Bronchial epithelial cell (primary cell): ENCODE data around the gene PPARG. TPM values are rescaled to one million over a fixed set of nuclear protein-coding genes. Genes with fewer than 3 reads are reported as not detected.
A peak's percentile ranks its signal among the peaks of the same experiment; 100 is the strongest.

Experiments
- DNase-seq: peaks from one replicate; pipeline ENCODE4 v3.0.0-alpha.2; 2010; ENCODE audit warnings: low read depth
- FAIRE-seq: peaks from 2 replicates; lab custom pipeline; 2011; peaks lifted over from hg19 to GRCh38; lab: Jason Lieb, UNC
- H3K27me3 ChIP-seq: 2 replicates; pipeline ENCODE4 v1.5.1; 2011; ENCODE audit warnings: low read length; ENCODE audit not compliant: control insufficient read depth, insufficient read depth
- H3K36me3 ChIP-seq: 2 replicates; pipeline ENCODE4 v1.5.1; 2011; ENCODE audit warnings: low read length; ENCODE audit not compliant: control insufficient read depth, insufficient read depth
- H3K4me3 ChIP-seq: 2 replicates; pipeline ENCODE4 v1.5.1; 2011; ENCODE audit warnings: mild to moderate bottlenecking, low read depth, low read length, control low read depth
- total RNA-seq: library from RNA; depleted of rRNA; stranded (reverse); fragments of >200 nt; gene quantifications from 2 replicates; pipeline ENCODE4 v1.2.1, GENCODE V29; 2014
- TF ChIP-seq, protein P1 (sequence below): IDR thresholded peaks from 2 replicates; pipeline ENCODE4 v1.5.1; 2011; ENCODE audit warnings: mild to moderate bottlenecking, moderate library complexity, low read length, control low read depth, inconsistent platforms; ENCODE audit not compliant: insufficient read depth, severe bottlenecking

The PPARG gene
- total RNA-seq, result 12.7 and 14.5 TPM in 2 replicates

- FAIRE-seq (no peak), DNase-seq (peak; percentile 44)
- Histone ChIP-seq H3K36me3 (no peaks in the 10 kb centered on the region), H3K4me3 (peak within 1 kb of the TSS; percentile 77), H3K27me3 (no peaks in the 10 kb centered on the region)
- TF ChIP-seq, protein P1, sequence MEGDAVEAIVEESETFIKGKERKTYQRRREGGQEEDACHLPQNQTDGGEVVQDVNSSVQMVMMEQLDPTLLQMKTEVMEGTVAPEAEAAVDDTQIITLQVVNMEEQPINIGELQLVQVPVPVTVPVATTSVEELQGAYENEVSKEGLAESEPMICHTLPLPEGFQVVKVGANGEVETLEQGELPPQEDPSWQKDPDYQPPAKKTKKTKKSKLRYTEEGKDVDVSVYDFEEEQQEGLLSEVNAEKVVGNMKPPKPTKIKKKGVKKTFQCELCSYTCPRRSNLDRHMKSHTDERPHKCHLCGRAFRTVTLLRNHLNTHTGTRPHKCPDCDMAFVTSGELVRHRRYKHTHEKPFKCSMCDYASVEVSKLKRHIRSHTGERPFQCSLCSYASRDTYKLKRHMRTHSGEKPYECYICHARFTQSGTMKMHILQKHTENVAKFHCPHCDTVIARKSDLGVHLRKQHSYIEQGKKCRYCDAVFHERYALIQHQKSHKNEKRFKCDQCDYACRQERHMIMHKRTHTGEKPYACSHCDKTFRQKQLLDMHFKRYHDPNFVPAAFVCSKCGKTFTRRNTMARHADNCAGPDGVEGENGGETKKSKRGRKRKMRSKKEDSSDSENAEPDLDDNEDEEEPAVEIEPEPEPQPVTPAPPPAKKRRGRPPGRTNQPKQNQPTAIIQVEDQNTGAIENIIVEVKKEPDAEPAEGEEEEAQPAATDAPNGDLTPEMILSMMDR, result no peak
These were observed at the start of gene PPARG for GRCh38 chr3:12288182-12289129. Gene PPARG, plus strand, starts transcription at chr3:12289070. Its CDS starts 90,642 bp downstream, at chr3:12379712.

GRCh38 chr3:12239301-12239700 lies 49.6 kb upstream of the PPARG start:
- H3K36me3 ChIP-seq, result no peaks in the 10 kb centered on the region
- no peak for DNase-seq

DNA sequence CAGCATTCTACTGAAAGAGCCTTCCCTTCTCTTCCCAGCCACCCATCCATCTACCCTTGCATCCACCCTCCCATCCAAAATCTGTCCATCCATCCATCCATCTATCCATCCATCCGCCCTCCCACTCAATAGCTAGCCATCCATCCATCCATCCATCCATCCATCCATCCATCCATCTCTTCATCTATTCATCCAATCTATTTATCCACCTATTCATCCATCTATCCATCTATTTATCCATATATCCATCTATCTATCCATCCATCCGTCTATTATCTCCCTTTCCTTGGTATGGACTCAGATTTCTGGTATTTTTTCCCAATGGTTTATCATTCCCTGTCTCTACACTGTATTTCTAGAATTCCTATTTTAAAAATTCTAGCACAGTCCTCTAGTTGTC lies 46.1 kb upstream of the PPARG start:
- TF ChIP-seq, protein P1, result no peak
- FAIRE-seq (no peak), DNase-seq (no peak)
- Histone ChIP-seq H3K27me3 (peaks cover 2% of the 10 kb centered on the region), H3K4me3 (no peak overlapping the region), H3K36me3 (no peaks in the 10 kb centered on the region)

More at GRCh38 chr3:12239301-12239700, 49.6 kb upstream of the PPARG start:
- Histone ChIP-seq H3K4me3 (no peak overlapping the region), H3K27me3 (peaks cover 2% of the 10 kb centered on the region)
- TF ChIP-seq, protein P1, result no peak
- FAIRE-seq, result no peak

DNA sequence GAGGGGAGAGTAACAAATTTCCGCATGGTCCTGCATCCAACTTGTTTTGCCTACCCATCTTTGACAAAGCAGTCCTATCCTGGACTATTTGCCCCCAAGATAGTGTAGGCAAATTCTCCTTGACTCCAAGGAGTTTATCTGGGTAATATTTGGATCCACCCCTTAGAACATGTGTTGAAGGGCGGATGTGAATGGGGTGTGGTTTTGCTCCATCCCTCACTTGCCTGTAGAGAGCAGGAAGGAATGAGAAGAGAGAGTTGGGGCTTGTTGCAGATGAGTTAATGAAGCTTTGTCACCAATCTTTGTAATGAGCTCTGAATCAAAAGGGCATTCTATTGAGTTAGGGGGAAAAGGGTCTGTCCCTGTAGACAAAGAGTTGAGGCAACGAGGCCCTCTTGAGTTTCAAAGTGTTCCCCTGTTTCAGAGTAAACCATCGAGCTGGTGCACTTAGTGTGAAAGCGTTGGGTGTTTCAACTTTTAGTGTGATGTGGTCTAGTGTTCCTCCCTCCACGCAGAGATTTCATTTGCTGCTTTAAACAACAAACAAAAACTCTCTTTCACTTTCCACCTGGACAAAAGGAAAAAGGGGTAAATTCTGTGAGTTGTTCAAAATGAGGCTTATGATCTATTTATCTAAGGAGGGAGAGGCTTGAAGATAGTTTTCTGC lies 42.2 kb upstream of the PPARG start:
- peak; percentile 64 for FAIRE-seq
- TF ChIP-seq, protein P1, result no peak
- H3K36me3 ChIP-seq, result no peaks in the 10 kb centered on the region
- no peak for DNase-seq
- no peak overlapping the region for H3K4me3 ChIP-seq
- peaks cover 2% of the 10 kb centered on the region for H3K27me3 ChIP-seq

DNA sequence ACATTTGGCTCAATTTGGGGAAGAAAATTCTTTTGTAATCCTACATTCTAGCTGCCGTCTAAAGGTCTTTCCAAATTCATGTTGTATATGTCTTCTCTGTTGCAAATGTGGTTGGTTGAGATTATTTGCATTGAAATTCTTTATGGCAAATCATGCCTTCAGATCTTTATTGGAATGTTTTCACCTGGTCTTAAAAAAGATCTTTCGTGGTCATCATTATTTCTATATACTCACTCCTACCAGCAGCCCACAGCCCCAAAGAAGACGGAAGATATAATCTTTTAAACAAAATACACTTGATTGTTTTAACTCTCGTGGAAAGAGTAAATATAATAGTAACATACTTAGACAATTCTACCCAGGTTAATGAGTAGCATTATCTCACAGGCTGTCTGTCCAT lies 41.5 kb upstream of the PPARG start:
- Histone ChIP-seq H3K4me3 (no peak overlapping the region), H3K27me3 (peaks cover 2% of the 10 kb centered on the region), H3K36me3 (no peaks in the 10 kb centered on the region)
- DNase-seq (no peak), FAIRE-seq (no peak)
- TF ChIP-seq, protein P1, result no peak
